NCI-H1092 (cell line): ENCODE data around the gene COL27A1.

Source experiments
- DNase-seq: peaks from one replicate; lab custom pipeline; 2025; lab: John Stamatoyannopoulos, UW

The COL27A1 gene

GRCh38 chr9:114227288-114228015 lies 72.1 kb downstream of the COL27A1 start:
- no peak for DNase-seq

- DNase-seq = no peak
Observed at GRCh38 chr9:114228016-114228808, 72.9 kb downstream of the COL27A1 start.

GRCh38 chr9:114229295-114229694 lies 74.0 kb downstream of the COL27A1 start:
- DNase-seq = no peak

- no peak for DNase-seq
Observed at GRCh38 chr9:114230068-114230467, 74.7 kb downstream of the COL27A1 start.

- DNase-seq = no peak
Observed at GRCh38 chr9:114231273-114231672, 75.9 kb downstream of the COL27A1 start.

GRCh38 chr9:114231719-114232449 lies 76.5 kb downstream of the COL27A1 start:
- no peak for DNase-seq

GRCh38 chr9:114233491-114234185 lies 78.3 kb downstream of the COL27A1 start:
- DNase-seq = no peak

- DNase-seq = no peak
Observed at GRCh38 chr9:114235033-114235661, 79.8 kb downstream of the COL27A1 start.

GRCh38 chr9:114236391-114237138 lies 81.2 kb downstream of the COL27A1 start:
- no peak for DNase-seq

GRCh38 chr9:114237247-114237646 lies 81.9 kb downstream of the COL27A1 start:
- DNase-seq = no peak

- DNase-seq = no peak
Observed at GRCh38 chr9:114237781-114238180, 82.4 kb downstream of the COL27A1 start.

- DNase-seq = no peak
Observed at GRCh38 chr9:114238472-114238871, 83.1 kb downstream of the COL27A1 start.

- peak; percentile 31 for DNase-seq
Observed at GRCh38 chr9:114238891-114239875, 83.8 kb downstream of the COL27A1 start.

- DNase-seq = no peak
Observed at GRCh38 chr9:114240216-114240615, 84.9 kb downstream of the COL27A1 start.

GRCh38 chr9:114240647-114241558 lies 85.6 kb downstream of the COL27A1 start:
- no peak for DNase-seq

GRCh38 chr9:114242837-114243236 lies 87.5 kb downstream of the COL27A1 start:
- DNase-seq = no peak

GRCh38 chr9:114243240-114243639 lies 87.9 kb downstream of the COL27A1 start:
- DNase-seq = no peak

GRCh38 chr9:114244570-114244969 lies 89.2 kb downstream of the COL27A1 start:
- no peak for DNase-seq

- DNase-seq = no peak
Observed at GRCh38 chr9:114246558-114246957, 91.2 kb downstream of the COL27A1 start.
